Activated CD4-positive, CD25-positive, alpha-beta regulatory T cell (primary cell): ENCODE data around the gene PPP1R13L.
"Not testable (repeated sequence)": the region's sequence is repeated elsewhere in the genome, so short reads cannot be mapped to it uniquely, and the experiment has no call there.

ENCODE experiments used
- DNase-seq, 4 experiments: peaks; one replicate each; lab custom pipeline; 2025; lab: John Stamatoyannopoulos, UW

Gene PPP1R13L

DNA sequence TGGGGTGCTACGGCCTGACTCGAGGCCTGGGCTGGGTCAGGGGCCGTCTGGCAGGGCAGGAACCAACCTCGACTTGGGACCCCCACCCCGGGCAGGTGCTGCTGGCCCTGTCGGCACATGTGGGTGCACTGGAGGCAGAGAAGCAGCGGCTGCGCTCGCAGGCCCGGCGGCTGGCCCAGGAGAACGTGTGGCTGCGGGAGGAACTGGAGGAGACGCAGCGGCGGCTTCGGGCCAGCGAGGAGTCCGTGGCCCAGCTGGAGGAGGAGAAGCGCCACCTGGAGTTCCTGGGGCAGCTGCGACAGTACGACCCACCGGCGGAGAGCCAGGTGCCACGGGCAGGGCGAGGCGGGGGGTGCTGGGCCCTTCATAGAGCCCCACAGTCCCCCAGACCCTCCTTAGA lies 58.4 kb downstream of the PPP1R13L start:
- DNase-seq, result no peak

DNA sequence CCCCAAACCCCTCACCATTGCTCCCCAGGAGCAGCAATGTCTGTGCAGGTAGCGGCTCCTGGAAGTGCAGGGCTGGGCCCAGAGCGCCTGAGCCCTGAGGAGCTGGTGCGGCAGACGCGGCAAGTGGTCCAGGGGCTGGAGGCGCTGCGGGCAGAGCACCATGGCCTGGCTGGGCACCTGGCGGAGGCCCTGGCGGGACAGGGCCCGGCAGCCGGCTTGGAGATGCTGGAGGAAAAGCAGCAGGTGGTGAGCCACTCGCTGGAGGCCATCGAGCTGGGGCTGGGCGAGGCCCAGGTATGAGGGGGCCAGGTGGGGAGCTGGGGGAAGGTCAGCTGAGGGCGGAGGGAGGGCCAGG lies 59.4 kb downstream of the PPP1R13L start:
- DNase-seq, result no peak

DNA sequence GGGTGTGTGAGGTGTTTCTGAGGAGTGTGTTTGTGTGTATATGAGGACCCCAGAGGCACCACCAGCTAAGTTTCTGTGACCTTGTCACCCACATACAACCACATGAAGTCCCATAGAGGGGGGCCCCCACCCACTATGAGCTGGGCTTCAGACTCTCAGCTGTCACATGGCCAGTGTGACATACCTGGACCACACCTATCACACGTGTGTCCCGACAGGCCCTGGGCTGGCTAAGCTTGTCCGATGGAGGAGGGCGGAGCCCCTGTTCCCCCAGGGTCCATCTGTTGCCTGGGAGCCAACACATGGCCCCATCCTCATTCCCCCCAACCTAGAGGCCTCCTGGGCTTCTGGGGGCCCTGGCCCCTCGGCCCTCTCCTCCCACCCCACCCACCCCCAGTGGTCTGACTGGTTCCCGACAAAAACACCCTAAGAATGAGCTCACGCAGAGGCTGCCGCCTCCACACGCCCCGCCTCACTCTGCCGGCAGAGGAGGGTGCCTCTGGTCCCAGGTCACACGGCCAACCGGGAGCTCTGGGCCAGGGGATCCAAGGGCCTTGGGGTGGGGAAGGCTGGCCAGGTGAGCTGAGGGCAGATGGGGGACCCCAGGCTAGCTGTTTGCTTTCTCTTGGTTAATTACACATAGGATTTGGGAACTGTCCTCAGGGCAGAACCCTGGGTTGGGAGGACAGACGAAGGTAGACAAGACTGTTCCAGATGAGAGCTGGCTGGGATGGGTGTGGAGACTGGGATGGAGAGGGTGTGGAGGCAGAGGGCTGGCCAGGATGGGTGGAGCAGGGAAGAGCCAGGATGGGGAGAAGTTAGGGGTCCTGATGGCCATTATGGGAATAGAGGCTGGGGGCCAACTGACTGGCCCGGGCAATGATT lies 60.0 kb downstream of the PPP1R13L start:
- no peak for DNase-seq

DNA sequence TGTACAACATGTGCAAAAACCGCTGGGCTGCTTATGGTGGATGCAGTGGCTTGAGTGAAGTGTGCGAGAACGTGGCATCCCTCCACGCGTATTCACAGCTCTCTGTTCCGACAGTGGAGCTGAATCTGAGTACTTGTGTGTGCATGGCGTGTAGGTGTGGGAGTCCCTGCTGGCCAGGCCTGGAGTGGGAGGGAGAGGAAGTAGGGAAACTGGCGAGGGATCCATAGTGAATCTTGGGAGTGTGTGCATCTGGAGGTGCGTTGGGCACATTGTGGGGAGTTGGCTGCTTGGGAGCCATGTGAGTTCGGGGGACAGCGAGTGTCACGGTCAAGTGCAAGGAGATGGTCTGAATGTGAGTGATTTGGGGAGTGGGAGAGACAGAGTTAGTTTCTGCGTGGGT lies 62.0 kb downstream of the PPP1R13L start:
- no peak for DNase-seq

DNA sequence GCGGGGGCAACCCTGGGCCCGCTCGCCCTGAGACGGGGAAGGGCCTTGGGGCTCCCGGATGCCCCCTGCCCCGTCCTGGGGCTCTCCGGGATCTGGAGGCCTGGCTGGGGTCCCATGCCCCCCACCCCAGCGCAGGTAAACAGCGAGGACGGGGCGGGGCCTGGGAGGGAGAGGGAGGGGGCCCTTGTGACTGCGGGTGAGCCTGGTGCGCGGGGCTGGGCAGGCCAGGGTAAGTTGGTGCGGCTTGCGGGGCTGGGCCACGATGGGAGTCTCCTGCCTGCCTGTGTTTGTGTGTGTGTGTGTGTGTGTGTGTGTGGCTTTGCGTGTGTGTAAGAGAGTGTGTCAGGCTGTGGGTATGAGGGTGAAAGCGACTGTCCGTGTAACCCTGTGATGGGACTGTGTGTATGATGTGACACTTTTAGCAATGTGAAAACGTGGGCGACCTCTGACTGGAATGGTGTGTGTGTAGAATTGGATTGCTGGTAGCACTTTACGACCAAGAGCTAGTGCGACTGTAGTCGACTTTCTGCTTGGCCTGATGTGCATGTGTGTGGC lies 63.9 kb downstream of the PPP1R13L start:
- DNase-seq, result no peak

DNA sequence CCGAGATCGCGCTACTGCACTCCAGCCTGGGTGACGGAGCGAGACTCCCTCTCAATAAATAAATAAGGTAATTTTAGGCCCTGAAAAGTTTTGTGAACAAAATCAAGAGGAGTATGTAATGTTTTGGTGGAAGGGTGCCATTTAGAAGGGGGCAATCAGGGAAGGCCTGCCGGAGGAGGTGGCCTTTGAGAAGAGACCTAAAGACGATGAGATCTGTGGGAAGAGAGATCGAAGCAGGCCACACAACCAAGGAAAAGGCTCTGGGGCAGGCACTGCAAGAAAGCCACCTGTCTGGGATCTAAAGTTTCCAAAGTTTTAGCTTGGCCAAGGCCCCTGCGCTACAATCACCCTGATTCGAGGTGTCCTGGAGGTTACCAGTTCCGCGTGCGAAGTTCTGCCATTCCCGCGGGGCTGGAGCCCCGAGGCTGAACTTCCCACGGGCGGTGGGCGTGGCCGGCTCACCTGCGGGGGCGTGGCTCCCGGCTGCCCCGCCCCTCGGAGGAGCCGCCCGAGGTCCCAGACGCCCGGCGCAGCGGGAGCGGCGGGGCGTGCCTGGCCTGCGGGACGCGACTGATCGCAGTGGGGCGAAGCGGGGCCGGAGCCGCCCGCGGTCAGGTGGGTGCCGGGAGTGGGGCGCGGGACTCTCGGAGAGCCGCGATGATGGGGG lies 64.5 kb downstream of the PPP1R13L start, which contains the start of gene KLC3:
Gene KLC3 (plus strand): TSS at position 519 of the 667 bp plus-strand sequence. CDS start 4,792 bp downstream, outside the sequence.
- DNase-seq, result peak in 1 of 4 experiments; percentile 10

DNA sequence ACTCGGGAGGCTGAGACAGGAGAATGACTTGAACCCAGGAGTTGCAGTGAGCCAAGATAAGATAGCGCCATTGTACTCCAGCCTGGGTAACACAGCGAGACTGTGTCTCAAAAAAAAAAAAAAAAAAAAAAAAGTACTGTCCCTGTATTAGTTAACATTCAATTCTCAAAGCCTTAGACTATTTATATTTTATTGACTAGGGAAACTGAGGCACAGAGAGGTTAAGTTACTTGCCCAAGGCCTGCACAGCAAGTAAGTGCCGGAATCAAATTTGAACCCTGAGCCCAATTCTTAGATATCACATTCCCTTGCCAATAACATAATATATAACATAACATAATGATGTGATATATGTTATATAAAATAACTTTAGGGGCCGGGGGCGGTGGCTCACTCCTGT lies 65.2 kb downstream of the PPP1R13L start:
- DNase-seq, result no peak

DNA sequence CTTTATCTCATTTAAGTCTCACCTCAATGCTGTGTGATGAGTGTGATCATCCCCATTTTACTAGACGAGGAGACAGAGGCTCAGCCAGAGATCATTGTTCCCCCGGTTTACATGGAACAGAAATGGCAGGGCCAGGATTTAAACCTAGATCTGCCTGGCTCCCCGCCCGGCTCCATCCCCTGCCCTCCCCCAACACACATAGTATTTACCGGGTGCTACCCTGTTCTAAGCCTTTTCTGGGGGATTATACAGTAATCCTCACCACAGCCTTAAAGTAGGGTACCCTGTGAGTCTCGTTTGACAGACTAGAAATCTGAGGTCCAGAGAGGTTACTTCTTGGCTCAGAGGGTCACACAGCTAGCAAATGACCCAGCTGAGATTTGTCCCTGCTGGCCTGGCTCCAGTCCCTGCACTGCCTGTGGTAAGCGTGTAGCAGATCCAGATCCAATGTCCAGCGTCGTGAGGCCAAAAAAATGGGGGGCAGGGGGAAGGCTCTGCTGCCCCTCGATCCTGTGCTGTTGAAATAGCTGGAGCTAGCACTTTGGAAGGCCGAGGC lies 68.1 kb downstream of the PPP1R13L start:
- DNase-seq, result no peak

DNA sequence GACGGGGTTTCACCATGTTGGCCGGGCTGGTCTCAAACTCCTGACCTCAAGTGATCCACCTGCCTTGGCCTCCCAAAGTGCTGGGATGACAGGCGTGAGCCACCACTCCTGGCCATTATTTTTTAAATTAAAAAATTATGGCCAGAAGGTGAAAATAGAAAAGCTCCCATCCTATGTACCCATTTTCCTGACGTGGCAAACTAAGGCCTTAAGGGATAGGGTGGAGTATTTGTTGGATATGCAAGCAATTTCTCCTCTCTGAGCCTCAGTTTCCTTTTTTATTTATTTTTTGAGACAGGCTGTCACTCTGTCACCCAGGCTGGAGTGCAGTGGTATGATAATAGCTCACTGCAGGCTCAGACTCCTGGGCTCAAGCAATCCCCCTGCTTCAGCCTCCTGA lies 70.0 kb downstream of the PPP1R13L start:
- not testable (repeated sequence) for DNase-seq

DNA sequence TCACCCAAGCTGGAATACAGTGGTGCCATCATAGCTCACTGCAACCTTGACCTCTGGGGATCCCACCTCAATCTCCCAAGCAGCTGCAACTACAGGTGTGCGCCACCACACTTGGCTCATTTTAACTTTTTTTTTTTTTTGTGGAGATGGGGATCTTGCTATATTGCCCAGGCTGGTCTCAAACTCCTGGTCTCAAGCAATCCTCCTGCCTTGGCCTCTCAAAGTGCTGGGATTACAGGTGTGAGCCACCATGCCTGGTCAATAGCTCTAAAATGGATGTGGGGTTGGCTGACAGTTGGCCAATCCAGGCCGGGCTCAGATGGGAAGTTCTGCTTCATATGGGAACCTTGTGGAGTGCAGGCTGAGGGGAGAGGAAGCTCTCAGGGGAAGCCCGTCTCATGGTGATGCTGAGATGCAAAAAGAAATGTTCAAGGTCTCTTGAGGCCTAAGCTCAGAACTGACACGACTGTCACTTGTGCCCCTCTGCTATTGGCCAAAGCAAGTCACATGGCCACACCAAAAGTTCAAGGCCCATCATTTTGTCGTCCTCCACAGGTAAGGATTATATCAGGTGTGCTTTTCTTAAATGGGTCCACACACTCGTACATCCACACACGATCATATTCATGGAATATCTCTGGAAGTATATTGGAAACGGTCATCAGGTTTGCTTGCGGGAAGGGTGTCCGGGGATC lies 71.1 kb downstream of the PPP1R13L start:
- no peak for DNase-seq

DNA sequence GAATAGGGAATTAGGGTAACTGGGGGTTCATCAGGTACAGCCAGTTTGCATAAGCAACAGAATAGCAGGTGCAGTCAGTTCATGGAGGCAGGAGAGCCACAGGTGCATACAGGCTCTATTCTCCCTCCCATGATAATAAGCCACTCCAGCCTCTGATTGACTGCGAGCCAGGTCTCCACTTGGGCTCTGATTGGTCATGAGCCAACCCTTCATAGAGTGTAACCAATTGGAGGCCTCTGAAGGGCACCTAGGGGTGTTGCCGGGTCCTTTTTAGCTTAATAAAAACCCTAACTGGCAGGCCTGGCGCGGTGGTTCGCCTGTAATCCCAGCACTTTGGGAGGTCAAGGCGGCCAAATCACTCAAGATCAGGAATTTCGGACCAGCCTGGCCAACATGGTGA lies 73.5 kb downstream of the PPP1R13L start:
- no peak for DNase-seq
